NCI-H526 treated with DMSO at 0.1 percent for 48 hours (cell line): ENCODE measurements around the gene GEMIN2.
A peak's percentile ranks its signal among the peaks of the same experiment; 100 is the strongest.
"Not testable (repeated sequence)": the region's sequence is repeated elsewhere in the genome, so short reads cannot be mapped to it uniquely, and the experiment has no call there.

Source experiments
- DNase-seq: peaks from one replicate; lab custom pipeline; 2025; lab: John Stamatoyannopoulos, UW

Gene GEMIN2

DNA sequence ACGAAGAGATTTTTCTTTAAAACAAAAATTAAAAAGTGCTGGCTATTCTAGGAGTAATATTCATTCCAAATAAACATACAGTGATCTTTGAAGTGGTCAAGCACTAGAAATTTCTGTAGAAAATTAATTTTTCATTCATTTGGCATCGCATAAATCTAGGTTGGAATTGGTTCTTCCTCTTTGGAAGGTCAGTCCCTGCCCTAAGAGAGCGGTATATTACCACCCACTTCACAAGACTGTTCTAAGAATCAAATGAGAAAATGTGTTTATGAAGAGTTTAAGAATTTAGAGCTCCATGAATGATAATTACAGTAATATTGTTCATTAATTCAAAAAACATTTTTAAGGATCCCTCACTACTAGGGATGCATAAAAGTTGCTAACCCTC is 444 bp upstream of the GEMIN2 start:
- no peak for DNase-seq

DNA sequence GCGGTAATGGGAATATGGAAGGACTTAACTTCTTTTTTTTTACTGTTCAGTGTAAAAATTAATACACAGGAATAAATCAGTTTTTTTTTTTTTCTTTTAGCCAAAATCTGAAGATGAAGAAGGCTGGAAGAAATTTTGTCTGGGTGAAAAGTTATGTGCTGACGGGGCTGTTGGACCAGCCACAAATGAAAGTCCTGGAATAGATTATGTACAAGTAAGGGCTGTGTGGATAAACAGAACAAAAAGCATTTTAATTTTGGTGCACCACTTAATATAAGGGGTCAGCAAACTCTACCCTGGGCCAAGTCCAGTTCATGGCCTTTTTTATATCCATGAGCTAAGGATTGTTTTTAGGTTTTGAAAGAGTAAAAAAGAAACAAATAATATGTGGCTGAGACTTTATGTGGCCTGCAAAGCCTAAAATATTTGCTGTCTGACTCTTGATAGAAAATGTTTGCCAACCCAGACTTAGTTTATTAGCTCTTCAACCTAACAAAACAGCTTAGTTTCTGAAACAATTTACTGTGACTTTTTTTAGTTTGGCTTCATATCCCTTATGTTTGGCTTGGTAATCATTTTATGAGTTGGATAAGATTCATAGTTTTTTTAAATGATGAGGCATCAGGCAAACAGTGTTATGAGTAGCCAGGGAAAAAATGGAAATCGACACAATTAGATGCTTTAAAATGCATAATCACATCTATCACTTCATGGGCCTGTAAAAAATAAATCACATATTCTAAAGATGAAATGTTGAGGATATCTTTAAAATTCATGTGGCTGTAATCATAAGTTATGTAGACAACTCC is 8.4 kb downstream of the GEMIN2 start:
- DNase-seq, result no peak

DNA sequence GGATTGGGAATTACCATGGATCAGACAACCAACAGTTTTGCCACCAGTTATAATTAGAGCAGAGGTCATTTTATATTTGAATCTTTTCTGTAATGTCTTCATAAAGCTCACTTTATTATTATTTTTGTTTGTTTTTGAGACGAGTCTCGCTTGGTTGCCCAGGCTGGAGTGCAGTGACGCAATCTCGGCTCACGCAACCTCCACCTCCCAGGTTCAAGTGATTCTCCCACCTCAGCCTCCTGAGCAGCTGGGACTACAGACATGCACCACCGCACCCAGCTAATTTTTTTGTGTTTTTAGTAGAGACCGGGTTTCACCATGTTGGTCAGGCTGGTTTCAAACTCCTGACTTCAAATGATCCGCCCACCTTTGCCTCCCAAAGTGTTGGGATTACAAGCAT is 23.7 kb downstream of the GEMIN2 start:
- DNase-seq, result not testable (repeated sequence)

DNA sequence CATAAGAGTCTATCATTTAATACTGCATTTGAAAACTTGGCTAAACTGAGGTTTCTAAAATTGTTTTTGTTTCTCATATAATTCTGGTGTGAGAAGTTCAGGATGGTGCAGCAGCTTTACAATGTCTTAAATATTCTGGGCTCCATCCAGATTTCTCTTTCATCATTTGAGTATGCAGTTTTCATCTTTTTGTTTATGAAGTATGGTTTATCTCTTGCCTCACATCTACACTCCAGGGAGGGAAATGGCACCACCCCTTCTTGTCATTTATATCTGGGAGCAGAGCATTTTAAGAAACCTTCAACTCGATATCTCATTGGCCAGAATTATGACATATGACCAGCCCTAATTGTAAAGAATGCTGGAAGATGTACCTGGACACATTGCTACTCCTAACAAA is 24.3 kb downstream of the GEMIN2 start:
- DNase-seq, result no peak

DNA sequence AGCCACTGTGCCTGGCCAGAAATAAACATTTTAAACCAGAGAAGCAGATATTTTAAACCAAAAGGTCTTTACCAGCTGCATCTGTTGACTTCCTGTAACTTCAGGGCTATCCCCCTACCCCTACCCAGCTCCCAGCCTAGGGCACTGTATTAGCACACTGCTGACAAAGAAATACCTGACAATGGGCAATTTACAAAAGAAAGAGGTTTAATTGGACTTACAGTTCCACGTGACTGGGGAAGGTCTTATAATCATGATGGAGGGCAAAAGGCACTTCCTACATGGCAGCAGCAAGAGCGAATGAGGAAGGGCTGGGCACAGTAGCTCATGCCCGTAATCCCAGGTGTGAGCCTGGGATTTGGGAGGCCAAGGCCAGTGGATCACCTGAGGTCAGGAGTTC is 26.0 kb downstream of the GEMIN2 start:
- no peak for DNase-seq

DNA sequence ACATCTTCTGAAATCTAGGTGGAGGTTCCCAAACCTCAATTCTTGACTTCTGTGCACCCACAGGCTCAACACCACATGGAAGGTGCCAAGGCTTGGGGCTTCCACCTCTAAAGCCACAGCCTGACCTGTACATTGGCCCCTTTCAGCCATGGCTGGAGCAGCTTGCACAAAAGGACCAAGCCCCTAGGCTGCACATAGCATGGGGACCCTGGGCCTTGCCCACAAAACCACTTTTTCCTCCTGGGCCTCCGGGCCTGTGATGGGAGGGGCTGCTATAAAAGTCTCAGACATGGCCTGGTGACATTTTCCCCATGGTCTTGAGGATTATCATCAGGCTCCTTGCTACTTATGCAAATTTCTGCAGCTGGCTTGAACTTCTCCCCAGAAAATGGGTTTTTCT is 27.5 kb downstream of the GEMIN2 start:
- DNase-seq, result not testable (repeated sequence)

DNA sequence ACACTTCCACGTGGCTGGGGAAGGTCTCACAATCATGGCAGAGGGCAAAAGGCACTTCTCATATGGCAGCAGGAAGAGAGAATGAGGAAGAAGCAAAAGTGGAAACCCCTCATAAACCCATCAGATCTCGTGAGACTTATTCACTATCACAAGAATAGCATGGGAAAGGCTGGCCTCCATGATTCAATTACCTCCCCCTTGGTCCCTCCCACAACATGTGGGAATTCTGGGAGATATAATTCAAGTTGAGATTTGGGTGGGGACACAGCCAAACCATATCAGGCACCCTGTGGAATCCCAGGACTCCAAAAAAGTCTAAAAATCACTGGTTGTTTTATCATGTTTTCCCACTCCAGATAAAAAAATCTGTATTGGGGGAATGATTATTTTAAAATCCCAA is 29.1 kb downstream of the GEMIN2 start:
- not testable (repeated sequence) for DNase-seq

DNA sequence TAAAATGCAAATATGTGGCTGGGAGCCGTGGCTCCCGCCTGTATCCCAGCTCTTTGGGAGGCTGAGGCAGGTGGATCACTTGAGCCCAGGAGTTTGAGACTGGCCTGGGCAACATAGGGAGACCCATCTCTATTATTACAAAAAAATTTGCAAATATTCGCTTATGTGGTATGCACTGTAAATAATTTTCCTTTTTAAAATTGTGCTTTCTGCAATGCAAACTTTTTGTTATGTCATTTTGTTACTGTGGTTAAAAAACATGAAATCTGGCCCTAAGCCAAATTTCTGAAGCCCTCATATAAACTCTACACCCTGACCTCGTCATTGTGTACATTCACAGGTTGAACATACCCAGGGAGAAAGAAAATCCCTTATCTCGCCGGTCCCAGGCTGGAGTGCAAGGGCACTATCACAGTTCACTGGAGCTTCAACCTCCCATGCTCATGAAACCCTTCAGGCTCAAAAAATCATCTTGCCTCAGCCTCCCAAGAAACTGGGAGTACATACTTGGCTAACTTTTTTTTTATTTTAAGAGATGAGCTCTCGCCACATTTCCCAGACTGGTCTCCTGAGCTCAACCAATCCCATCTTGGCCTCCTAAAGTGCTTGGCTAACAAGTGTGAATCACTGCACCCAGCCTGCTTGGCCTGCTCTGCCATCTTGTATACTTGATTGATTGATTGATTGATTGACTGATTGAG is 31.3 kb downstream of the GEMIN2 start:
- DNase-seq, result no peak

DNA sequence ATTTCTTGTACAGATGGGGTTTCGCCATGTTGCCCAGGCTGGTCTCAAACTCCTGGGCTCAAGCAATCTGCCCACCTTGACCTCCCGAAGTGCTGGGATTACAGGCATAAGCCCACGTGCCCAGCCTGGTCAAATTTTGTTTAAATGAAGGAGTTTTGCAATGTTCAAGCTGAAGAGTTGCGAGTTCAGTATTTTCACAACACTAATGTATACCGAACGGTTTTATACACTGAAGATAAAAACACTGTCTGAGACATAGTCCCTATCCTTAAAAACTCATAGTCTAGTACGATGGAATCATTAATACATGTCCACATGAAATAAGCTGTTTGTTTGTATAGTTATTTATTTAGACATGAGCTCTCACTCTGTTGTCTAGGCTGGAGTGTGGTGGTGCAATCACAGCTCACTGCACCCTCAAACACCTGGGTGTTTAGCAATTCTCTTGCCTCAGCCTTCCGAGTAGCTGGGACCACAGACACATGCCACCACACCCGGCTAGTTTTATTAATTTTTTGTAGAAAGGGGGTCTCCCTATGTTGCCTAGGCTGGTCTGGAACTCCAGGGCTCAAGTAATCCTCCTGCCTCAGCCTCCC is 40.6 kb downstream of the GEMIN2 start:
- DNase-seq, result no peak

DNA sequence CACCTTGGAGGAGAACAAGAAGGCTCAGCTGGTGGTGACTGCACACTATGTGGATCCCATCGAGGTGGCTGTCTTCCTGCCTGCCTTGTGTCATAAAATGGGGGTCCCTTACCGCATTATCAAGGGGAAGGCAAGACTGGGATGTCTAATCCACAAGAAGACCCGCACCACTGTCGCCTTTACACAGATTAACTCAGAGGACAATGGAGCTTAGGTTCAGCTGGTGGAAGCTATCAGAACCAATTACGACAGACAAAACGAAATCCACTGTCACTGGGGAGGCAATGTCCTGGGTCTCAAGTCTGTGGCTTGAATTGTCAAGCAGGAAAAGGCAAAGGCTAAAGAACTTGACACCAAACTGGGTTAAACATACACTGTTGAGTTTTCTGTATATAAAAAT is 43.4 kb downstream of the GEMIN2 start:
- DNase-seq, result no peak

DNA sequence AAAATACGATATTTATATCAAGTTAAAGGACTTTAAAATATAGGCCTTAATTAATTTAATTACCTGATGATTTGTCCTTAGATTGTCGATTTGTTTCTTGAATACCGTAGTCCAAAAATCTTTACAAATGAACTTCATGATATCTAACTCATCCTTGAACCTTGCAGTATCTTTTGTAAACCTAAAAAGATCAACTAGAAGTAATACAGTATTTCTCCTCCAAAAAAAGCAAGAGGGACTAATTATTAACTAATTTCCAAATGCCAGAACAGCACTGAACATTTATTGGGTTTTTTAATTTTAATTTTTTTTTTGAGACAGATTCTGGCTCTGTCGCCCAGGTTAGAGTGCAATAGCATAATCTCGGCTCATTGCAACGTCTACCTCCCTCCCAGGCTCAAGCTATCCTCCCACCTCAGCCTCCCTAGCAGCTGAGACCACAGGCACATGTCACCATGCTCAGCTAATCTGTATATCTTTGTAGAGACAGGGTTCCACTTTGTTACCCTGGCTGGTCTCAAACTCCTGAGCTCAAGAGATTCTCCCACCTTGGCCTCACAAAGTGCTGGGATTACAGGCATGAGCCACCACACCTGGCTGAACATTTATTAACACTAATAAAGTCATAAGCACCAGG is 44.2 kb downstream of the GEMIN2 start:
- no peak for DNase-seq

DNA sequence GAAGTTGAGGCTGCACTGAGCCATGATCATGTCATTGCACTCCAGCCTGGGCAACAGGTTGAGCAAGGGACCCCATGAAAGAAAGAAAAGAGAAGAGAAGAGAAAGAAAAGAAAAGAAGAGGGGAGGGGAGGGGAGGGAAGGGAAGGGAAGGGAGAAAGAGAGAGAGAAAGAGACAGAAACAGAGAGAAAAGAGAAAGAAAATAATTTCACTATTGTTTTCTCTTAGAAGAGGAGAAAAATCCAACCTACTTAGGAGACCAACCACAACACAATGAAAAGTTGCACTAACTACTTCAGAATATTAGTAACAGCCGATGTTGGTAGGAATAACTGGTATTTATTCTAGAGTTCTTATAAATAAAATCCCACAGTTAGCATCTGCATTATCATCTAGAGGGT is 46.4 kb downstream of the GEMIN2 start:
- DNase-seq, result no peak

DNA sequence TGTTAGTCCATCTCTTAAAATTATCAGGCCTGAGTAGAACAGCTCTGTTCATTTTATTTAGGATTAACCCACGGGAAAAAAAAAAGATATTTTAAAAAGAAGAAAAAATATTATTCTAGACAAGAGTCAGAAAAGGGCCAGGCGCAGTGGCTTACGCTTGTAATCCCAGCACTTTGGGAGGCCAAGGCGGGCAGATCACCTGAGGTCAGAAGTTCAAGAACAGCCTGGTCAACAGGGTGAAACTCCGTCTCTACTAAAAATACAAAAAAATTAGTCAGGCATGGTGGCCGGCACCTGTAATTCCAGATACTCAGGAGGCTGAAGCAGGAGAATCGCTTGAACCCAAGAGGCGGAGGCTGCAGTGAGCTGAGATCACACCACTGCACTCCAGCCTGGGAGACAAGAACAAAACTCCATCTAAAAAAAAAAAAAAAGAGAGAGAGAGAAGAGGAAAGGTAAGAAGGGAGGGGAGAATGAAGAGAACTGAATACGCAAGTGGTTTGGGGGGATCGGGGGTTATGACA is 53.7 kb downstream of the GEMIN2 start:
- not testable (repeated sequence) for DNase-seq

DNA sequence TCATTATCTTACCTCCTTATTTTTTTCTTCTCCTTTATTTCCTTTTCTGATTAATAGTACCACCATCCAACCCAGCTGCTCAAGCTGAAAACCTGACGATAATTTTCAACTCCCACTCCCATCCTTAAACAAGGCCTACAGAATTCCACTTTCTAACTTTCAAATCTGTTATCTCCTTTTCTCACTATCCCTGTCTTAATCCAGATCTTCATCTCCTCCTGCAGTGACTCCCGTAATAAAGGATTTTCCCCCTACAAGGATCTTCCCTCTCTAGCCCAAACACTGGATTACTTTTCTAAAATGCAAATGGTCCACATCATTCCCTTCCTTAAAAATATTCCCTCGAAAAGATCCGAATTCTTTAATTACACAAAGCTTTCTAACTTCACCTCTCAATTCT is 54.5 kb downstream of the GEMIN2 start:
- DNase-seq, result no peak

DNA sequence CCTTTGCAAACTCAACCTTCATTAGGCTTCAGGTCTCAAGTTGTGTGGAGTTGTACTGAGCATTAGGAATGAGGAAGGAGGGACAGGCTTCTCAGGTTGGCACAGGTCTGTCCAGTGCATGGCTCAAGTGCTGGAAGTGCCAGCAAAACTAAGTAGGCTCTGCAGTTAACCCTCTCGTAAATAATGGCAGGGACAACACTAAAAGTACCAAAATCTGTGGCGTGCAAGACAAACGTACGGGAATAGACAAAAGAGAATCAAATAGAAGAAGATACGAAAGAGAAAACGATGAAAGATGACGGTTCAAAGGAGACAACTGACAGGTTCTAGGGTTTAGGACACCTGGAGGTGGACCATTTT is 55.4 kb downstream of the GEMIN2 start:
- no peak for DNase-seq

DNA sequence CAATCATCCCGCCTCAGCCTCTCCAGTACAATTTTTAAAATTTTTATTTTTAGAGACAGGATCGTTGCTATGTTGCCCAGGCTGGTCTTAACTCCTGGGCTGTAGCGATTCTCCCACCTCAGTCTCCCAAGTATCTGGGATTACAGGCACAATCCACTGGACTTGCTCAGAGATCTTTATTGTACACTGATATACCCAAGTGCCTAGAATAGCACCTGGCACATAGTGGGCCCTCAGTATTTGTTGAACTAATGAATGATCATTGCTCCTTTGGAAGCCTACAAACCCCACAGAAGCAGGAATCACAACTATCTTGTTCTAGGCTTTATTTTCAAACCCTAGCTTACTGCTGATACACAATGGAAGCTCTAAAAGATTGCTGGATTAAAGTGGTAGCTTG is 59.1 kb downstream of the GEMIN2 start:
- DNase-seq, result no peak

DNA sequence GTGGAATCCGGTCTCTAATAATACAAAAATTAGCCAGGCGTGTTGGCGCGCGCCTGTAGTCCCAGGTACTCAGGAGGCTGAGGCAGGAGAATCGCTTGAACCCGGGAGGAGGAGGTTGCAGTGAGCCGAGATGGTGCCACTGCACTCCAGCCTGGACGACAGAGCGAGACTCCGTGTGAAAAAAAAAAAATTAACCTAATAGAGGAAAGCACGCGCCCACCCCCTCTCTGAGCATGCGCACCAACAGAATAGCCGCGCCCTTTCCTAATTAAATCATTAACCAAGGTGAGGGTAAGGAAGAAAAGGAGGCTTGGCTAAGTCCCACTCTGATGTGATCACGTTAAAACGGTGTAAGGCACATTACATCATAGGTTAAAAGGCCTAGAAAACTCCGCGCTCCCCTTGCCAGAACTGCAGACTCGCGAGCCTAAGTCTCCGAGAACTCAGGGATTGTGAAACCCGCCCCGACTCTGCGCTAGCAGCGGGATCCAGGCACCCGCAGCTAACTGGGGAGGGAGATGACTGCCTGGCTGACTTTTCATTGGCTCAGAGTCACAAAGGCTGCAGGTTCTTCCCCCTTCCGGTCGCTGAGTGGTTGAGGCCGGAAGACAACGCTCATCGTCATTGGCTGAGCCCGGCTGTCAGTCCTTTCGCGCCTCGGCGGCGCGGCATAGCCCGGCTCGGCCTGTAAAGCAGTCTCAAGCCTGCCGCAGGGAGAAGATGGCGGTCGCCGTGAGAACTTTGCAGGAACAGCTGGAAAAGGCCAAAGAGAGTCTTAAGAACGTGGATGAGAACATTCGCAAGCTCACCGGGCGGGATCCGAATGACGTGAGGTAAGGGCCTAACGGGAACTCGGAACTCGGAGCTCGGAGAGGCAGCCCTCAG is 60.7 kb downstream of the GEMIN2 start, which contains the start of gene PNN:
Gene PNN, plus strand, starts transcription at position 695 of the 885 bp plus-strand sequence. Its CDS starts 26 bp downstream, at position 721.
- peak; percentile 96 for DNase-seq

DNA sequence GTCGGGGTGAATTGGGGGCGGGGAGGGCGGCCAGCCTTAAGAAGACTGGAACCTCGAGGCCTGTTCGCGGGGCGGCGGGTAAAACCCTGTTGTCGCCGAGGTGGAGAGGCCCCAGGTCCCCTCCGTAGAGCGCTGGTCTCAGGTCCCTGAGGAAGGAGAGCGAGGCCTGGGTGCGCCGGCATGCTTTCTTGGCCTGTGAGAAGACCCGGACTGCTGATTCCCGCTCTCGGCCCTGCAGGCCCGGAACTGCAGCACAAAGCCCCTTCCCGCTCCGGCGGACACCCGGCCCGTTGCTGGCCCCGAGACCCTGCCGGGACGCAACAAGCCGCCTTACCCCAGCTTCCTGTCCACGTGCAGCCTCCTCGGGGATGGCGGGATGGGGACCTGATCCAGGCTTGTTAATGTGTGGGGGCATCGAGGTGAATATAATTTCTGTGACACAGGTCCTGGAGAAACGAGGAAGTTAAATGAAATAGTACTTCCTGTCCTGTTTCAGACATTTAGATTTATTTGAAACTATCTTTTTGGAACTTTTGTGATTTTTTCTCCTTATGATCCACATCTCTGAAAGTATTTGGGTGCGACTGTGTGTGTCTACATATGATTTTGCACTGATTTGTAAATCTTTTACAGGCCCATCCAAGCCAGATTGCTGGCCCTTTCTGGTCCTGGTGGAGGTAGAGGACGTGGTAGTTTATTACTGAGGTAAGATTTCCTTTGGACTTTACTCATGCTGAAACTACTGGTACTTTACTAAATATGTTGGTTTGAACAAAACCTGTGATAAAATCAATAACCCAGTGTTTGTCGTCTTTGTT is 61.5 kb downstream of the GEMIN2 start:
- peak; percentile 60 for DNase-seq

DNA sequence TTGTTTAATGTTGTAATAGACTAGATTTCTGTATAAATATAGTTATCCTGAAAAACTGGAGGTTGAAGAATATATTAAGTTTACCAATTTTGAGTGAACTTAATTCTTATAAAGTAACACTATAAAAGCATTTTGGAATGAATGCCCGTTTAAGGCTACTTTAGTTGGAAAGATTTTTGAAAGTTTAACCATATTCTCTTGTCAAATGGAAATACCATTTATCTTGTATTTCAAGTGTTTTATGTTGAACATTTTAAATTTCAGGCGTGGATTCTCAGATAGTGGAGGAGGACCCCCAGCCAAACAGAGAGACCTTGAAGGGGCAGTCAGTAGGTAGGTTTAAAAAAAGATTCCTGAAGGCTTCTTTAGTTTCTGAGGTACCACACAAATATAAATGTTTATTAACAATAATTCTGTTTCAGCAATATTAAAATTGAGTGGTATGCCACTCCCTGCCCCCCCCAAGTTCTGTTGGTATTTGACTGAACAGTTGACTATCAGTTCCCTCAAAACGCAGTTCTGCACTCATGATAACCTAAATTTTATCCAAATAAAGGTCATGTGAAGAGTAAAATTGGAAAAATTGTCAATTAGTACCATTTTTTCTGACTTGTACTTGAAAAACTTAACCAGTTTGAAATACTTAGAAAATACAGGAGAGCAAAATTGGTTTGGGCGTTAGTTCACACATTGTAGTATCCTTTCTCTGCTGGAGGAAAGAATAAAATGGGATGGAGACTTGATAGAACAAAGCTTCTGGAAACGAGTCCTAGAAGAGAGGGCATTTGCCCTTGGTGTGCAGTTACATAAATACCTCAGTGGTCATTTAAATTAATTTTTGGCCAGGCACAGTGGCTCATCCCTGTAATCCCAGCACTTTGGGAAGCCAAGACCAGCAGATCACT is 62.4 kb downstream of the GEMIN2 start:
- DNase-seq, result no peak

DNA sequence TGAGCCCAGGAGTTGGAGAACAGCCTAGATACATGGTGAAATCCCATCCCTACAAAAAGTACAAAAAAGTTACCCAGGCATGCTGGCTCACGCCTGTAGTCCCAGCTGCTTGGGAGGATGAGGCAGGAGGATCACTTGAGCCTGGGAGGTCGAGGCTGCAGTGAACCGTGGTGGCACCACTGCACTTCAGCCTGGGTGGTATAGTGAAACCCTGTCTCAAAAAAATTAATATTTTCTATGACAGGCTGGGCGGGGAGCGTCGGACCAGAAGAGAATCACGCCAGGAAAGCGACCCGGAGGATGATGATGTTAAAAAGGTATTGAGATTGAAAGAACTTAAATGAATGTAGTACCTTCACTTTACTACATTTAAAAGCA is 63.0 kb downstream of the GEMIN2 start:
- no peak for DNase-seq
